ELF-1 (cell line): ENCODE data around the gene FXYD1.

Source experiments
- DNase-seq: peaks from one replicate; pipeline ENCODE4 v3.0.0-alpha.2; 2016; ENCODE audit warnings: low read depth, low spot score

Gene FXYD1

GRCh38 chr19:35162471-35163326 is 24.1 kb downstream of the FXYD1 start:
- DNase-seq = peak; percentile 83

GRCh38 chr19:35164418-35164817 is 25.8 kb downstream of the FXYD1 start:
- DNase-seq = no peak

- no peak for DNase-seq
These were observed 26.8 kb downstream of the FXYD1 start for GRCh38 chr19:35165200-35166058.

- no peak for DNase-seq
These were observed 27.8 kb downstream of the FXYD1 start for GRCh38 chr19:35166100-35167063.

GRCh38 chr19:35167251-35168119 is 28.9 kb downstream of the FXYD1 start:
- no peak for DNase-seq

GRCh38 chr19:35168196-35168595 is 29.6 kb downstream of the FXYD1 start:
- no peak for DNase-seq

GRCh38 chr19:35169221-35169995 is 30.8 kb downstream of the FXYD1 start:
- no peak for DNase-seq

GRCh38 chr19:35170359-35171061 is 31.9 kb downstream of the FXYD1 start:
- no peak for DNase-seq

- no peak for DNase-seq
These were observed 33.1 kb downstream of the FXYD1 start for GRCh38 chr19:35171730-35172129.

- DNase-seq = no peak
These were observed 35.6 kb downstream of the FXYD1 start for GRCh38 chr19:35174226-35174625.

- no peak for DNase-seq
These were observed 37.6 kb downstream of the FXYD1 start for GRCh38 chr19:35176181-35176570.

- DNase-seq = no peak
These were observed 39.0 kb downstream of the FXYD1 start for GRCh38 chr19:35177377-35178274.

GRCh38 chr19:35178701-35179100 is 40.1 kb downstream of the FXYD1 start:
- DNase-seq = no peak

- no peak for DNase-seq
These were observed 41.2 kb downstream of the FXYD1 start for GRCh38 chr19:35179830-35180229.

- no peak for DNase-seq
These were observed 42.8 kb downstream of the FXYD1 start for GRCh38 chr19:35181387-35181786.

GRCh38 chr19:35184267-35184666 is 45.6 kb downstream of the FXYD1 start:
- no peak for DNase-seq

GRCh38 chr19:35184884-35185283 is 46.3 kb downstream of the FXYD1 start:
- DNase-seq = no peak
